Osteocyte (in vitro differentiated cells): Measurements from ENCODE around the gene MCTP1. TPM values are rescaled to one million over a fixed set of nuclear protein-coding genes. Genes with fewer than 3 reads are reported as not detected.

Experiments used
- DNase-seq: peaks from one replicate; pipeline ENCODE4 v3.0.0; 2021; ENCODE audit warnings: mixed read lengths; ENCODE audit not compliant: unreplicated experiment; ENCODE audit errors: extremely low spot score
- H3K27ac Mint-ChIP-seq: one replicate; pipeline ENCODE4 v1.8.0; 2021; ENCODE audit warnings: mild to moderate bottlenecking, mixed read lengths; ENCODE audit not compliant: unreplicated experiment
- H3K27me3 Mint-ChIP-seq: one replicate; pipeline ENCODE4 v1.8.0; 2021; ENCODE audit warnings: mixed read lengths; ENCODE audit not compliant: unreplicated experiment
- H3K36me3 Mint-ChIP-seq: one replicate; pipeline ENCODE4 v1.8.0; 2021; ENCODE audit warnings: mixed read lengths; ENCODE audit not compliant: unreplicated experiment
- H3K4me1 Mint-ChIP-seq: one replicate; pipeline ENCODE4 v1.8.0; 2021; ENCODE audit warnings: mixed read lengths; ENCODE audit not compliant: unreplicated experiment
- H3K4me3 Mint-ChIP-seq: one replicate; pipeline ENCODE4 v1.8.0; 2021; ENCODE audit warnings: mild to moderate bottlenecking, moderate library complexity, mixed read lengths; ENCODE audit not compliant: unreplicated experiment
- H3K9me3 Mint-ChIP-seq: one replicate; pipeline ENCODE4 v1.8.0; 2021; ENCODE audit warnings: mixed read lengths; ENCODE audit not compliant: unreplicated experiment
- total RNA-seq: library from RNA; stranded (reverse); gene quantifications from 2 replicates; pipeline ENCODE4 v1.2.1, GENCODE V29; 2021
- TF ChIP-seq, protein P1 (sequence below): fragments of 200-600 bp; sonication (generic); IDR thresholded peaks from 2 replicates; pipeline ENCODE4 v1.5.0; 2021; ENCODE audit warnings: antibody characterized with exemption, mild to moderate bottlenecking, moderate library complexity

The MCTP1 gene
- total RNA-seq, 1 donor from 2014 or later, result 0.67 TPM

DNA sequence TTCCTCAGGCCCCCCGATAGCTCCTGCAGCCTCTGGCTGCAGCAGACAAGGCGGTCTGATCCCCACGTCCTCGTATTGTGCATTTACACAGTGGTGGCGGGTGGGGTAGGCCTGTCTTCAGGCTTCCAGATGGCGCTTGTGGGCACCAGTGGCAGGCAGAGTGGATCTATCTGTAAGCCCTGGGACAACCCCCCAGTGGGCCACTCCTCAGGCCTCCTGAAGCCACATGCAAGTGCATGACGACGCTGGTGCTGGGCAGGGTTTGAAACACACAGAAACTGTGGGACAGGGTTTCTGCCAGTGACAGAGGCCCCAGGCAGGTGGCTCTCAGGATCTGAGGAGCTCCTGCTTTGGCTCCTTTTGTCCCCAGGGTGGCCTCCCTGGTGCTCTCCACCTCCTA, 624.4 kb downstream of the MCTP1 start:
- no peak overlapping the region for H3K4me3 Mint-ChIP-seq
- TF ChIP-seq, protein P1, sequence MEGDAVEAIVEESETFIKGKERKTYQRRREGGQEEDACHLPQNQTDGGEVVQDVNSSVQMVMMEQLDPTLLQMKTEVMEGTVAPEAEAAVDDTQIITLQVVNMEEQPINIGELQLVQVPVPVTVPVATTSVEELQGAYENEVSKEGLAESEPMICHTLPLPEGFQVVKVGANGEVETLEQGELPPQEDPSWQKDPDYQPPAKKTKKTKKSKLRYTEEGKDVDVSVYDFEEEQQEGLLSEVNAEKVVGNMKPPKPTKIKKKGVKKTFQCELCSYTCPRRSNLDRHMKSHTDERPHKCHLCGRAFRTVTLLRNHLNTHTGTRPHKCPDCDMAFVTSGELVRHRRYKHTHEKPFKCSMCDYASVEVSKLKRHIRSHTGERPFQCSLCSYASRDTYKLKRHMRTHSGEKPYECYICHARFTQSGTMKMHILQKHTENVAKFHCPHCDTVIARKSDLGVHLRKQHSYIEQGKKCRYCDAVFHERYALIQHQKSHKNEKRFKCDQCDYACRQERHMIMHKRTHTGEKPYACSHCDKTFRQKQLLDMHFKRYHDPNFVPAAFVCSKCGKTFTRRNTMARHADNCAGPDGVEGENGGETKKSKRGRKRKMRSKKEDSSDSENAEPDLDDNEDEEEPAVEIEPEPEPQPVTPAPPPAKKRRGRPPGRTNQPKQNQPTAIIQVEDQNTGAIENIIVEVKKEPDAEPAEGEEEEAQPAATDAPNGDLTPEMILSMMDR, result no peak
- H3K27ac Mint-ChIP-seq, result no peak overlapping the region
- no peaks in the 10 kb centered on the region for H3K27me3 Mint-ChIP-seq
- H3K4me1 Mint-ChIP-seq, result no peaks in the 10 kb centered on the region
- peaks cover 29% of the 10 kb centered on the region for H3K9me3 Mint-ChIP-seq
- DNase-seq, result no peak
- H3K36me3 Mint-ChIP-seq, result peaks cover 33% of the 10 kb centered on the region

DNA sequence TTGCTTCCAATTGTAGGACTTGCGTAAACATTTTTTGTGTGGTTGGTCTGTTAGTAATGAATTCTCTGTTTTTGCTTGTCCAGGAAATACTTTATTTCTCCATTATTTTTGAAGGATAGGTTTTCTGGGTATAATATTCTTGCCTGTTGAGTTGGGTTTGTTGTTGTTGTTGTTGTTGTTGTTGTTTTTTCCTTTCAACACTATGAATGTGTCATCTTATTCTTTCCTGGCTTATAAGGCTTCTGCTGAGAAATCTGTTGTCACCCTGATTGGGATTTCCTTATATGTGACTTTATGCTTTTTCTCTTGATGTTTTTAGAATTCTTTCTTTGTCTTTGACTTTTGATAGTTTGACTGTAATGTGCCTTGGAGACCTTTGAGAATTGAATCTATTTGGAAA, 626.6 kb downstream of the MCTP1 start:
- peaks cover 43% of the 10 kb centered on the region for H3K36me3 Mint-ChIP-seq
- no peaks in the 10 kb centered on the region for H3K27me3 Mint-ChIP-seq
- TF ChIP-seq, protein P1, result no peak
- no peak overlapping the region for H3K27ac Mint-ChIP-seq
- H3K4me1 Mint-ChIP-seq, result no peaks in the 10 kb centered on the region
- peaks cover 36% of the 10 kb centered on the region for H3K9me3 Mint-ChIP-seq
- DNase-seq, result no peak
- H3K4me3 Mint-ChIP-seq, result no peak overlapping the region

Other genes starting within 250 kb of the MCTP1 start
- gene FAM81B, start 106.3 kb upstream of the MCTP1 start, total RNA-seq, result not detected in 2 replicates